Gastroesophageal sphincter (tissue), 4 donors: Measurements from ENCODE around the gene NUP133. TPM values are rescaled to one million over a fixed set of nuclear protein-coding genes. Genes with fewer than 3 reads are reported as not detected.
"Not testable (repeated sequence)": the region's sequence is repeated elsewhere in the genome, so short reads cannot be mapped to it uniquely, and the experiment has no call there.

Experiments used
- ATAC-seq: fragments of 150-250 bp; one replicate; pipeline ENCODE4 v1.9.1; 2016; ENCODE audit warnings: mild to moderate bottlenecking, moderate library complexity
- H3K27ac ChIP-seq, 4 donors: fragments of 200-600 bp; sonication (generic) in 3 of 4; 1 replicate in 3 of 4; 2 replicates in 1 of 4; pipeline ENCODE4 v1.5.1; 2016 to 2019
- H3K27me3 ChIP-seq: fragments of 200-600 bp; sonication (generic); one replicate; pipeline ENCODE4 v1.5.1; 2019
- H3K36me3 ChIP-seq, 2 donors: fragments of 200-600 bp; sonication (generic); one replicate each; pipeline ENCODE4 v1.5.1; 2019; ENCODE audit warnings: control low read depth in 1 of 2
- H3K4me1 ChIP-seq, 3 donors: fragments of 200-600 bp; sonication (generic); 1 replicate in 2 of 3; 2 replicates in 1 of 3; pipeline ENCODE4 v1.5.1; 2016 to 2019; ENCODE audit warnings: control low read depth in 2 of 3
- H3K4me3 ChIP-seq, 2 donors: fragments of 200-600 bp; sonication (generic); one replicate each; pipeline ENCODE4 v1.5.1; 2019; ENCODE audit warnings: mild to moderate bottlenecking in 1 of 2, moderate library complexity in 1 of 2
- H3K9me3 ChIP-seq, 3 donors: fragments of 200-600 bp; sonication (generic); one replicate each; pipeline ENCODE4 v1.5.1; 2017 to 2019; ENCODE audit warnings: control low read depth in 2 of 3
- CTCF ChIP-seq, 4 experiments: fragments of 200-600 bp in 2 of 4; fragments of 450-650 bp in 2 of 4; sonication (generic) in 1 of 4; IDR thresholded peaks; one replicate each; pipeline ENCODE4 v1.5.1; 2017 to 2019; ENCODE audit warnings: antibody characterized with exemption in 4 of 4, mild to moderate bottlenecking in 2 of 4, moderate library complexity in 2 of 4
- EP300 ChIP-seq: sonication (generic); formaldehyde crosslinking; IDR thresholded peaks from one replicate; pipeline ENCODE4 v1.6.1; 2017; ENCODE audit warnings: antibody characterized with exemption, mild to moderate bottlenecking
- POLR2A ChIP-seq, 2 donors: fragments of 450-650 bp; IDR thresholded peaks; one replicate each; pipeline ENCODE4 v1.6.1; 2017; ENCODE audit warnings: antibody characterized with exemption in 2 of 2, mild to moderate bottlenecking in 2 of 2, moderate library complexity in 1 of 2
- POLR2AphosphoS5 ChIP-seq: sonication (generic); formaldehyde crosslinking; IDR thresholded peaks from one replicate; pipeline ENCODE4 v1.6.1; 2017; ENCODE audit warnings: antibody characterized with exemption
- WGBS, 2 donors: methylation state at CpG; one replicate each; pipeline ENCODE4 v1.1.5; 2018; ENCODE audit warnings: low coverage in 1 of 2; 5-methylcytosine and 5-hydroxymethylcytosine counted together
- small RNA-seq, 4 donors: library from RNA; depleted of rRNA; stranded (forward); fragments of <200 nt; gene quantifications; one replicate each; pipeline ENCODE3, GENCODE V24; 2016
- total RNA-seq, 4 donors: library from RNA; depleted of rRNA; stranded (reverse); fragments of >200 nt; gene quantifications; one replicate each; pipeline ENCODE4 v1.1.0, GENCODE V29; 2016

Gene NUP133
- total RNA-seq, 4 donors from 2014 or later, result 20.5 to 30.2 (median 26.7) TPM

- TF ChIP-seq POLR2AphosphoS5, result no peak
- TF ChIP-seq CTCF (IDR thresholded peaks at IDR 0.05), result no peak
- no peak for TF ChIP-seq EP300
- no peak for TF ChIP-seq POLR2A (IDR thresholded peaks at IDR 0.05)
- ATAC-seq, result no peak
- H3K36me3 ChIP-seq, result no peaks in the 10 kb centered on the region
These were observed 111.4 kb downstream of the NUP133 start for GRCh38 chr1:229396585-229397206.

GRCh38 chr1:229394517-229394916 lies 113.6 kb downstream of the NUP133 start:
- H3K27me3 ChIP-seq, result peaks cover 77% of the 10 kb centered on the region
- H3K4me3 ChIP-seq, H3K4me1 ChIP-seq, H3K27ac ChIP-seq, H3K36me3 ChIP-seq, ATAC-seq: not testable (repeated sequence)
- WGBS, 2 donors, result 79 to 93% methylated on average over 4 of the region's 5 CpGs
- H3K9me3 ChIP-seq, result peaks cover 0 to 13% (median 0%) of the 10 kb centered on the region in 3 donors

More at GRCh38 chr1:229396585-229397206, 111.4 kb downstream of the NUP133 start:
- Histone ChIP-seq H3K9me3 (no peaks in the 10 kb centered on the region), H3K27ac (no peak overlapping the region), H3K27me3 (peaks cover 83% of the 10 kb centered on the region), H3K4me1 (no peaks in the 10 kb centered on the region), H3K4me3 (no peak overlapping the region)
- WGBS, 2 donors, result 32 to 41% methylated on average over 9 to 10 of the region's 11 CpGs

- TF ChIP-seq POLR2AphosphoS5 (no peak), EP300 (no peak), POLR2A (IDR thresholded peaks at IDR 0.05) (no peak), CTCF (IDR thresholded peaks at IDR 0.05) (no peak)
- WGBS, 2 donors, result 69 to 71% methylated on average over 4 of the region's 4 CpGs
- H3K36me3 ChIP-seq, result no peaks in the 10 kb centered on the region
- no peaks in the 10 kb centered on the region for H3K4me1 ChIP-seq
- H3K27me3 ChIP-seq, result peaks cover 66% of the 10 kb centered on the region
- no peak for ATAC-seq
- no peak overlapping the region for H3K4me3 ChIP-seq
- no peak overlapping the region for H3K27ac ChIP-seq
- H3K9me3 ChIP-seq, result peaks cover 0 to 13% (median 0%) of the 10 kb centered on the region in 3 donors
These were observed 115.2 kb downstream of the NUP133 start for GRCh38 chr1:229392936-229393335.

Small RNA genes lying within 50 kb of the gene (small RNA-seq; reads per million reads assigned to genes)
- gene RN7SKP276 (0 reads per million in 4 donors), gene RNA5SP78 (0 reads per million in 4 donors), gene RNU4-21P (0 reads per million in 4 donors)

Other genes with a start within 250 kb of the NUP133 start
- 100 to 1,000 TPM in 3 of 4 donors, 10 to 100 TPM in 1; 69.3 to 136 (median 116) TPM for gene RAB4A, start 237.2 kb downstream of the NUP133 start, total RNA-seq
- gene CCSAP, start 165.3 kb downstream of the NUP133 start, total RNA-seq, result 1 to 10 TPM; 5.1 to 6.7 (median 6.2) TPM
- under 1 TPM in 2 of 4 donors, not detected in 2; 0.27 to 0.42 TPM for gene ACTA1, start 74.2 kb downstream of the NUP133 start, total RNA-seq
- gene ABCB10, start 50.4 kb upstream of the NUP133 start, total RNA-seq, result 10 to 100 TPM; 14.1 to 21.8 (median 18.1) TPM
- 10 to 100 TPM; 20.5 to 30.4 (median 24.6) TPM for gene TAF5L, start 117.8 kb upstream of the NUP133 start, total RNA-seq
- gene URB2, start 117.9 kb upstream of the NUP133 start, total RNA-seq, result 10 to 100 TPM in 2 of 4 donors, 1 to 10 TPM in 2; 6.0 to 12.1 (median 9.2) TPM